Uterus (tissue), 2 donors: ENCODE results near the gene TAF6.

ENCODE experiments used
- POLR2A ChIP-seq, 2 donors: fragments of 450-650 bp; IDR thresholded peaks; one replicate each; pipeline ENCODE4 v1.6.1; 2016; ENCODE audit warnings: antibody characterized with exemption in 2 of 2, mild to moderate bottlenecking in 1 of 2, moderate library complexity in 1 of 2
- TF ChIP-seq, protein P1 (sequence below), 4 experiments: fragments of 200-600 bp in 2 of 4; fragments of 450-650 bp in 2 of 4; sonication (generic) in 2 of 4; IDR thresholded peaks; one replicate each; pipeline ENCODE4 v1.5.1; 2016 to 2019; ENCODE audit warnings: antibody characterized with exemption in 4 of 4, mild to moderate bottlenecking in 2 of 4, moderate library complexity in 1 of 4

DNA sequence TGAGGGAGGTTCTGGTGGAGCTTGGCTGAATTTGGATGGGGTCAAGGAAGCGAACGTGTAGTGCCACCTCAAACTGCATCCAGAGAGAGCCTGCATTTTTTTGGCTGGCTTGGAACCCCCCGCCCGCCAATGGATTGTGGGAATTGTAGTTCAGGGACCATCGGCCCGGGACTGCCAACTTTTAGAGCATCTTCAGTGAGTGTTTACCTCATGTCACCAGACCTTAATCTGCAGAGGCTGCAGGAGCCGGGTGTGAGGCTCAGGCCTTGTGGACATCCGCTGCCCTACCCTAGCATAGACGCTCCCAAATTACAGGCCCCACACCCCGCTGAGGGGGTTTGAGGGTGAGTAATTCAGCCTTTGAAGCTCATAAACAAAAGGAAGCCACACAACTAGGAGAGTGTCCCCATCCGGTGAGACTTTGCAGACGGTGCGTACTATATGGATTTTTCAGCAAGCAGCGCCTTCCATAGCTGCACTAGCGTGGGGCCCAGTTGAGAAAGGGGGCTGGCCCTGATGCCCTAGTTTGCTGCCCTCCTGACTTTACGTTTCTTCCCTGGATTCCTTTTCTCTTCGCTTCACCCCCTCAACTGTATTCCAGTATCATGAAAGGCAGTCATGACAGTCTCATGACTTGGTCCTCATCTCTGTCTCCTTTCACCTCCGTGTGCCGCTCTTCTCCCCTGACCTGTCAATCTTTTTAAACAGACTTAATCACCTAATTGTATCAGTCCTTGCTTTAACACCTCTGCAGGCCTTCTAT lies 993 bp upstream of the TAF6 start:
- TF ChIP-seq, protein P1, sequence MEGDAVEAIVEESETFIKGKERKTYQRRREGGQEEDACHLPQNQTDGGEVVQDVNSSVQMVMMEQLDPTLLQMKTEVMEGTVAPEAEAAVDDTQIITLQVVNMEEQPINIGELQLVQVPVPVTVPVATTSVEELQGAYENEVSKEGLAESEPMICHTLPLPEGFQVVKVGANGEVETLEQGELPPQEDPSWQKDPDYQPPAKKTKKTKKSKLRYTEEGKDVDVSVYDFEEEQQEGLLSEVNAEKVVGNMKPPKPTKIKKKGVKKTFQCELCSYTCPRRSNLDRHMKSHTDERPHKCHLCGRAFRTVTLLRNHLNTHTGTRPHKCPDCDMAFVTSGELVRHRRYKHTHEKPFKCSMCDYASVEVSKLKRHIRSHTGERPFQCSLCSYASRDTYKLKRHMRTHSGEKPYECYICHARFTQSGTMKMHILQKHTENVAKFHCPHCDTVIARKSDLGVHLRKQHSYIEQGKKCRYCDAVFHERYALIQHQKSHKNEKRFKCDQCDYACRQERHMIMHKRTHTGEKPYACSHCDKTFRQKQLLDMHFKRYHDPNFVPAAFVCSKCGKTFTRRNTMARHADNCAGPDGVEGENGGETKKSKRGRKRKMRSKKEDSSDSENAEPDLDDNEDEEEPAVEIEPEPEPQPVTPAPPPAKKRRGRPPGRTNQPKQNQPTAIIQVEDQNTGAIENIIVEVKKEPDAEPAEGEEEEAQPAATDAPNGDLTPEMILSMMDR (IDR thresholded peaks at IDR 0.05) = no peak
- no peak for TF ChIP-seq POLR2A (IDR thresholded peaks at IDR 0.05)
